C4-2B (cell line): ENCODE results near the gene MOV10L1.

Source experiments
- H3K27ac ChIP-seq: fragments of 450-650 bp; 2 replicates; pipeline ENCODE4 v1.5.1; 2017
- ZFX ChIP-seq: fragments of 450-650 bp; IDR thresholded peaks from 2 replicates; pipeline ENCODE4 v1.6.1; 2017
- TF ChIP-seq, protein P1 (sequence below): fragments of 450-650 bp; conservative IDR thresholded peaks from 2 replicates; pipeline ENCODE4 v1.5.1; 2017; ENCODE audit warnings: mild to moderate bottlenecking

The MOV10L1 gene

GRCh38 chr22:50150161-50151129 lies 60.6 kb downstream of the MOV10L1 start:
- TF ChIP-seq ZFX: no peak
- TF ChIP-seq, protein P1, sequence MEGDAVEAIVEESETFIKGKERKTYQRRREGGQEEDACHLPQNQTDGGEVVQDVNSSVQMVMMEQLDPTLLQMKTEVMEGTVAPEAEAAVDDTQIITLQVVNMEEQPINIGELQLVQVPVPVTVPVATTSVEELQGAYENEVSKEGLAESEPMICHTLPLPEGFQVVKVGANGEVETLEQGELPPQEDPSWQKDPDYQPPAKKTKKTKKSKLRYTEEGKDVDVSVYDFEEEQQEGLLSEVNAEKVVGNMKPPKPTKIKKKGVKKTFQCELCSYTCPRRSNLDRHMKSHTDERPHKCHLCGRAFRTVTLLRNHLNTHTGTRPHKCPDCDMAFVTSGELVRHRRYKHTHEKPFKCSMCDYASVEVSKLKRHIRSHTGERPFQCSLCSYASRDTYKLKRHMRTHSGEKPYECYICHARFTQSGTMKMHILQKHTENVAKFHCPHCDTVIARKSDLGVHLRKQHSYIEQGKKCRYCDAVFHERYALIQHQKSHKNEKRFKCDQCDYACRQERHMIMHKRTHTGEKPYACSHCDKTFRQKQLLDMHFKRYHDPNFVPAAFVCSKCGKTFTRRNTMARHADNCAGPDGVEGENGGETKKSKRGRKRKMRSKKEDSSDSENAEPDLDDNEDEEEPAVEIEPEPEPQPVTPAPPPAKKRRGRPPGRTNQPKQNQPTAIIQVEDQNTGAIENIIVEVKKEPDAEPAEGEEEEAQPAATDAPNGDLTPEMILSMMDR: no peak
- H3K27ac ChIP-seq: no peak overlapping the region

DNA sequence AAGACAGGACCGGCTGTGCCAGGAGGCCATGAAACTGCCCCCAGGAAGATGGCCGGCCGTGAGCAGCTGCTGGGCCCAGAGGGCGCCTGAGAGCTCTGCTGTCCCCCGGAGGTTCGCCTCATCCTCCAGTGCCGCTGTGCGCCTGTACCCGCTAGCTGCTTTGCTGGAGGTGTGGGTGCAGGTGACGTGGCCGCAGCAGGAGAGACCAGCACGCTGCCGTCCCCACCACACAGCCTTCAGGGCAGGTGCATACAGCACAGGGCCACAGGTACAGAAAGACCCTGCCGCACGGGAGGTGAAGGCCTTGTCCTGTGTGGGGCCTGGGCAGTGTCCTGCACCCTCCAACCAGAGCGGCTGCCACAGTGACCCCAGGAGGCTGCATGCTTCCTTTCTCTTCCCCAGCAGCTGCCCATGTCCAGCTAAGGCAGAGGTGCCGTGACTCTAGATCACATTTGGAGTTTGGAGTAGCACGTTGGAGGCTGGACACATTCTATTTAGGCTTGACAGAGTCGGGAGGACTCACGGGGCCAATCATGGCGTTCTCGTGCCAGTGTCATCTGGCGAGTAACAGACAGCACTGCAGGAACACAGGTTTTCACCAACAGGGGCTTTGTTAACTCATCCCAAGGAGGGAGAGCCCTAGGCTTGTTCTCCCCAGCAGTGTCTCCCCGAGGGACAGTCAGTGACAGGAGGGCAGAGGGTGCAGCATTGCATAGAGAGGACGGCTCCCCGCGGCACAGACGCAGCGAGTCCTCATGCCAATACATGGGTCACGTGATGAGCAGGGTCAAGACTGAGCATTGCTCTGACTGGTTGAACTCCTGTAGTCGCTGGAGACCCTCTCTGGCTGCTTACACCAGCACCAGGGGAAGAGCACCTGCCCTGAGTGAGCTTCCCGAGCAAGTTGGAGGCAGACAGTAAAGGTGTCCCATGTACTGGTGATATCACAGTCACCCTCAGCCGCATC lies 62.0 kb downstream of the MOV10L1 start:
- no peak overlapping the region for H3K27ac ChIP-seq
- TF ChIP-seq, protein P1: no peak
- no peak for TF ChIP-seq ZFX

DNA sequence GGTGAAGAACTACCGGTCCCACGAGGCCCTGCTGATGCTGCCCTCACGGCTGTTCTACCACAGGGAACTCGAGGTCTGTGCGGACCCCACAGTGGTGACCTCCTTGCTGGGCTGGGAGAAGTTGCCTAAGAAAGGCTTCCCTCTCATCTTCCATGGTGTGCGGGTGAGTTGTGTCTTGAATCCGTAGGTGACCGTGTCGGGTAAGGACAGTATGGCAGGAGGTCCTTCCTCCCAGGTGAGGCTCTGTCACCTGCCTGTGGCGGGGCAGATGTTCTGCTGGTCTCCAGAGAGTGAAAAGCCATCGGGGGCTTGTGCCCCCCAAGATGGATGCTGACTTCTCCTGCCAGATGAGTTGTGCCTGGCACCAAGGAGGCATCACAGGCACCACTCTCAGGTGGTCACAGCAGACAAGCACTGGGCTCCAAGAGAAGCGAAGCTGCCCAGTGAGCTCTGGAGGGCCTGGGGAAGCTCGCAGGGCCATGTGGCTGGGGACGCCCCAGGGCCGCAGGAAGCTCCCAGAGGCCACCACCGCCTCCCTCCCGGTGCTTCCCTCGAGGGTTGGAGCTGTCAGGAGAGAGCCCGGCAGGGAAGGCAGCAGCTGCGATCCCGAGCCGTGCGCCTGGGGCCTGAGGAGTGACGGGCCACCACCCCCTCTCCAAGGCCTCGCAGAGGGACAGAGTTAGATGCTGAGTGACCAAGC lies 63.4 kb downstream of the MOV10L1 start:
- H3K27ac ChIP-seq: no peak overlapping the region
- TF ChIP-seq, protein P1: no peak

- TF ChIP-seq, protein P1: no peak
- TF ChIP-seq ZFX: no peak
Observed at GRCh38 chr22:50153756-50154140, 63.9 kb downstream of the MOV10L1 start.

DNA sequence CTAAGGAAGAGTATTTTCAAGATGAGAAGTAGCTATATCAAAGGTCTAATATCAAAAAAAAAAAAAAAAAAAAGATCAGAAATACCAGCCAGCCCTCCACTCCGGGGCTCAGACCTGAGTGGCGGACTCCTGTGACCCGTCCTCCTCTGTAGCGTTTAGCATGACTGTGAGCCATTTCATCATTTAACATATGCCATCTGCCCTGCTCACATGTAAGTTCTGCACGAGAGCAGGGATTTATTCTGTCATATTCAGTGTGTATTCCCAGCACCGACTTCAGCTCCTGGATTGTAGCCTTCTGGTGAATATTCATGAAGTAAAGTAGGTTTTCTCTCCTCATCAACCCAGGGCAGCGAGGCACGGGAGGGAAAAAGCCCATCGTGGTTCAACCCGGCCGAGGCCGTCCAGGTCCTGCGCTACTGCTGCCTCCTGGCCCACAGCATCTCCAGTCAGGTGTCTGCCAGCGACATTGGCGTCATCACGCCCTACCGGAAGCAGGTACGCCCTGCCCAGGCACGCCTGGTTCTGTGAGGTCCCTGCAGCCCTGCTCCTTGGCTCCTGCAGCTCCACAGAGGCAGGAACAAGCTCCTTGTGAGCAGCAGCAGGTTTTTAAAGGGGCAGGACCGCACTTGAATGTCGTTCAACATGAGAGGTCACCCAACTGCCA lies 68.0 kb downstream of the MOV10L1 start:
- H3K27ac ChIP-seq: 0 out of 2 replicates have a peak overlapping the region, but pooled peaks have one; percentile 6
- no peak for TF ChIP-seq ZFX
- TF ChIP-seq, protein P1: no peak

More at GRCh38 chr22:50153756-50154140, 63.9 kb downstream of the MOV10L1 start:
- no peak overlapping the region for H3K27ac ChIP-seq

DNA sequence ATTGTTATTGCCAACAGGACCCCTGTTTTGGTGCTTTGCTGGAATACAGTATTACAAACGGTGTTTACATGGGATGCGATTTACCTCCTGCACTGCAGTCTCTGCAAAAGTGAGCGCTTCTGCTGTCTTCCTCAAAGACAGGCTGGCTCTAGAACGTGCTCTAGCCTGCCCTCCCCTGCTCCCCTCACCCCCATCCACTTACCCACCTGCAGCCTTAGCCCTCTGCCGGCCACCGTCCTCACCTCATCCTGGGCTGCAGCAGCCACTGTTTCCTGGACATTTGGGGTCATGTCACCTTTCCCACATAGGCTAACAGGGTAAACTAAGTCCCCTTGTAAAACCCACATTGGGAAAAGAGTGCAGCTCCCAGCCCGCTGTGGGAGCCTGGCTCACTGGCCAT lies 71.1 kb downstream of the MOV10L1 start:
- TF ChIP-seq ZFX: no peak
- TF ChIP-seq, protein P1: no peak
- H3K27ac ChIP-seq: no peak overlapping the region
